Activated CD8-positive, alpha-beta memory T cell treated with anti-CD3 and anti-CD28 coated beads, Interleukin-2, amount 50 U/mL, for 48 hours (primary cell): ENCODE results near the gene SLC38A10.
"Not testable (repeated sequence)": the region's sequence is repeated elsewhere in the genome, so short reads cannot be mapped to it uniquely, and the experiment has no call there.

Experiments used
- DNase-seq: peaks from one replicate; pipeline ENCODE4 v3.0.0-alpha.2; 2020

The SLC38A10 gene

DNA sequence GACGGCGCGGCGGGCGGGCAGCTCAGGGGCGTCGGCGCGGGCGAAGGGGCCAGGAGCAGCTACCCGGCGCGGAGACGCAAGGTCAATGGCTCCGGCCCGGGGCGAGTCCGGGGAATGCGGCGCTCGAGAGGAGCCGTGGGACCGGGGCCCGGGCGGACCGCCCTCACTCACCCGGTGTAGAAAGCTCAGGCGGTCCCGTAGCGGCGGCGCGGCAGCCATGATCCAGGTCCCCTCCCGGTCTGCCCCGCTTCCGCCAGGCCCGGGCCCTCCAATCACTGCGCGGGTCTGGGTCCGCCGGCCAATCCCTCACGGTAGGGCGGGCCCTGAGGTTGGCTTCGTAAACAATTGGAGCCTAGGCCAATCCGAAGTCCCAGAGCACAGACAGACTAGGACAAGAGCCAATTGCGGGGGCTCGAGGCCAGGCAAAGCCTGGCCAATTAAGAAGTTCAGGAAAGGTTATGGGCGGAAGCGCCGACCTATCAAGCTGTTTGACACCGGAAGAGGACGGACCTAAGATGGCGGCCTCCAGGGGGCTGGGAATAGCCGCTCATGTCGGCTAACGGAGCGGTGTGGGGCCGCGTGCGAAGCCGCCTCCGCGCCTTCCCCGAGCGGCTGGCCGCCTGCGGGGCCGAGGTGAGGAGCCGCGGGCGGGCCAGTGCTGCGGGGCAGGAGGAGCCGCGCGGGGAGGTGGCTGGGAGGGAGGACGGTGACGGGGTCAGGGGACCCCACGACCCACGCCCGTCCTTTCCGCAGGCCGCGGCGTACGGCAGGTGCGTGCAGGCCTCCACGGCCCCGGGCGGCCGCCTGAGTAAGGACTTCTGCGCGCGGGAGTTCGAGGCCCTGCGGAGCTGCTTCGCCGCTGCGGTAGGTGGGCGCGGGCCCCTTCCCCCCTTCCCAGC lies 56.0 kb downstream of the SLC38A10 start, which contains the start of the genes NDUFAF8 and TEPSIN:
TSS of gene NDUFAF8 (plus strand) at position 504 of the 899 bp plus-strand sequence. CDS start at position 550, 46 bp downstream.
TSS of gene TEPSIN (minus strand) at position 241 of the 899 bp plus-strand sequence. CDS start at position 219, 22 bp downstream.
- peak; percentile 94 for DNase-seq

DNA sequence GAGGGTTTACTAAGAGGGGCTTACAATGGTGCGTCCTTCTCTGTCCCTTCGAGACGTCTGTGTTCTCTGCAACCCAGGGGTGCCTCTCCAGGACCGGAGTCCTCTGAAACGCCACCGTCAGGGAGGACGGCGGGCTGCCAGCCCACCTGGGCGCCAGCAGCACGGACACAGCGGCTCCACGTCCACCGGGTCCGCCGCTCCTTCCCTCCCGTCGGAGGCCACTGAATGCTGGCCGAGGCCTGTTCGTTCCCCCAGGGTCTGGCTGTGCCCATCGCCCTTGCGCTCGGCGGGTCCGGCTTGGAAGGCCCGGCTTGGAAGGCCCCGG lies 56.7 kb downstream of the SLC38A10 start:
- DNase-seq = no peak

DNA sequence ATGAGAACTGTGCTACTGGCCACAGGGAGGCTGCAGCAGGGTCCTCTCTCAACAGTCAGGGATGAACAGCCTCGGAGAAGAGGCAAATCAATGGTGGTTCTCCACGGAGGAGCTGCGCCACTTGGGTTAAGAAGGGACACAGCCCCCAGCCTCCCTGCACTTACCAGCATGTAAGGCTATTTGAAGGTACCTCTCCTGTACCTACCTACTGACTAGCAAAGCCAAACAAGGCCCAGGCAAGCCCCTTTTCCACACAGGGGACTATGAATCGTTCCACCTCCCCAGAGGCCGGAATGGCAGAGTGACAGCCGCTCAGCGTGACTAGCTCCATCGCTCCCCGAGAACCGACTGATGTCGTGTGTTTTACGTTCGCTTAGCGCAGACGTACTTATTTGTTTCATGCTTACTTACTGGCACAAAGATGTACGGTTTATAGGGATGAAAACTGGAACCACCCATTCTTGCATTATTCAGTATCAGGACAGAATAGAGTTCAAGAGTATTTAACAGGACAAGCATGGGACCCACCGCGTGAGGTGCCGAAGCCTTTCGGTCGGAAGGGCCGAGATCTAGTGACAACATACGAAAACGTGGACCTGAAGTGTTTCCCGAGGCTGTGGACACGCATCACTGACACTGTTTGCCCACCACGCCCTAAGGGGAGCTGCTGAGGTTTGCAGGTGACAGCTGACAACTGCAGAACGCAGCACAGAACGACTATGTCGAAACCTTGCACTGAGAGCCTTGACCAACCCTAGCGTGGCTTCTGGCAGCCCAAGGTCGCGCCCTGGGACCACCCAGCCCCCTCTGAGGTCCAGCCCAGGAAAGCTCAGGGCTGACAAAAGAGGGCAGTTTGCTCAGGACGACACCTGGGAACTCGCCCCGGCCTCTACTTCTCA lies 57.3 kb downstream of the SLC38A10 start:
- no peak for DNase-seq

DNA sequence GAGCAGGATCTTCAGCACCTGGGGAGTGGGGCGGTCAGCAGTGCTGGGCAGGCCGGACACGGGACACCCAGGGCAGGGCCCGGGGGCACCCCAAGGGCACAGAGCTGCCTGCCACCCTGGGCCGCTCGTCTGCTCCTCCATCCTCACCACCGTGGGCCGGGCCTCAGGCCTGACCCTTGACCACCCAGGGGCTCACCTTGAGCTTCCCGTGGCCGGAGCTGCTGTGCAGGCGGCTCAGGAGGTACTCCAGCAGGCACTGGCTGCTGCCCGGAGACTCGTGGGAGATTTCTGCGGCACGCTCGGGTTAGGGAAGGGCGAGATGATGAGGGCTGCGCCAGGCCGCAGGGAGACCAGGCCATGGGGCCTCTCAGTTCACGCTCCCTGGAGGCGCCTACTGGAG lies 58.3 kb downstream of the SLC38A10 start:
- DNase-seq = no peak

DNA sequence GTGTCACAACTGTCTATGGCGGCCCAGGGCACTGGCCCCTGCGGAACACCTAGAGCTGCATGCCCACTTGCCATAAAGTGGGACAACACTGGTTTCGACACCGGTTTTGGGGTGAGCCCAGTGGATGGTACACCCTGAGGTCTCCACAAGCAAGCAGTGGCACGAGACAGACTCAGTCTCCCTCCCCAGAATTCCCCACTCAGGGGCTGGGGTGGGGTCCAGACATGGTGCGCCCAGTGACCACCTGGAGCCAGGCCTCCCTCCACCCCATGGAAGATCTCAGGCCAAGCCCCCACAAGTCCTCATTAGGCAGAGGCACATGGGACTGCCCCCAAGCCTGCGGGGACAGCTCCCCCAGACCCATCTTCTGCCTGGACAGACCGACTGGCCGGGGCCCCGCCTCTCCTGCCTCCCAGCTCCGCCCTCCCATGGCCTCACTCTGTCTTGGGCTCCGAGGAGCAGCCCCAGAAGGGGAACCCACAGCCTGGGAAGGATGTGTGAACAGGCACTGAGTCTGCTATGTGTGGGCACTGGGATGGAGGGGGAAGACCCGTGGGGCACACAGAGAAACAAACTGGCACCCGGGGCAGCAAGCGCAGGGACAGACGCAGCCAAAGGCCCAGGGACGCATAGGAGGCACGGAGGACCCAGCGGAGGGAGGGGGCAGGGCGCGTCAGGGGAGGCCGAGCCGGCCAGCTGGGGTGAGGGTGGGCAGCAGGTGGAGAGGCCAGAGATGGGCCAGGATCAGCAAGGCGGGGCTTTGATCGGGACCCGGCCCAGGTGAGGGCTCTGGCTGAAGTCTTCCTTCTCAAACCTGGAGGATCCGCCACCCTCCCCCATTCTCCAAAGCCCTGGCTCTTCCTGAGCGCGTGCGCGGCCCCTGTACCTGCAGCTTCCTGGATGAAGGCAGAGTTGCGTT lies 59.0 kb downstream of the SLC38A10 start:
- no peak for DNase-seq

DNA sequence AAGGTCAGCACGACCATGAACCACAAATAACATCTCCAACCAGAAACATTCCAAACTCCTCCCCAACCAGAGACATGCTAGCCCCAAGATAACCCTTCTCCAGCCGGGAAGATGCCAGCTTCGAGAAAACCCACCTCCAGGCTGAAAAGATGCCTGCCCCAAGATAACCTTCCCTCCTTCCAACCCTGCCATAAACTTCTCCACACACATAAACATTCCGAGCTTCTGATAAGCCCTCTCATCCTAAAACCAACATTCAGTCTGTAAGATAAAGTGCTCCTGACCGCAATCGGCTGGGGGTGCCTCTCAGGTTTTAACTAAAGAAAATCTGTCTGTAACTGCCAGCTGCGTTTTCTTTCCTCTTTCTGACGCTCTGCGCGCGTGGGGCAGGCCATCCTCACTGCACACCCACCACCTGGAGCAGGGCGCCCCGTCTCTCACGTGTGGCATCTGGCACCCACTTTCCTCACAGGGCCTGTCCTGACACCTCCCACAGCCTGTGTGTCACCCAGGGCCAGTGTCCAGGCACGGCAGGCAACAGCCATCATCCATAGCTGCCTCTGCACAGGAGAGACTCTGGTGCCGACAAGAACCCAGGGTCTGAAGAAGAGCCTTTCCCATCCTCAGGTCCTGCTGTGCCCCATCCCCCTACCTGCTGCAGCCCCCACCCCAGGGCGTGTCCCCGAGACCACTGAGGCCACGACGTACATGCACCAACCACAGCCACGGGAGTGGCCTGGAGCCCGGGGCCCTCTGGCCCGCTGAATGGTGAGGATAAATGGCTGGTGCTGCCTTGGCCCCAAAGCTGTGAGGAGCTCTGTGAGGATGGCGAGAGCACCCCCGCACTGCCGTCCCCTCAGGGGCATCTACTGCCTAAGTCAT lies 59.9 kb downstream of the SLC38A10 start:
- no peak for DNase-seq

DNA sequence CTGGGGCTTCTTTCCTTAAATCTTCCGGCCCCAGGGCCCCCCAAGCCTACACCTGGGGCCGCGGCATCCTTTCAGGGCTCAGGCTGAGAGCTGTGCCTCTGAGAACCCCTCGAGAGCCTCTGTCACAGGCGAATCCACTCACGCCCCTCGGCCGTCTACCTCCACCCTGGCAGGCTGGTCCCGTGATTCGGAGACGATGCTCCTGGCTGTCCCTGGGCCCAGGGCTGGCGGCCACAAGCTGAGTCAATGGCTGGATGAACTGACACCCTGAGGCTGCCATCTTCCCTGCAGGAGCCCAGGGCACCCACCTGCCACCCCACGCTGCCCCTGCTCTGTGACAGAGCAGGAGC lies 60.6 kb downstream of the SLC38A10 start:
- DNase-seq = no peak

DNA sequence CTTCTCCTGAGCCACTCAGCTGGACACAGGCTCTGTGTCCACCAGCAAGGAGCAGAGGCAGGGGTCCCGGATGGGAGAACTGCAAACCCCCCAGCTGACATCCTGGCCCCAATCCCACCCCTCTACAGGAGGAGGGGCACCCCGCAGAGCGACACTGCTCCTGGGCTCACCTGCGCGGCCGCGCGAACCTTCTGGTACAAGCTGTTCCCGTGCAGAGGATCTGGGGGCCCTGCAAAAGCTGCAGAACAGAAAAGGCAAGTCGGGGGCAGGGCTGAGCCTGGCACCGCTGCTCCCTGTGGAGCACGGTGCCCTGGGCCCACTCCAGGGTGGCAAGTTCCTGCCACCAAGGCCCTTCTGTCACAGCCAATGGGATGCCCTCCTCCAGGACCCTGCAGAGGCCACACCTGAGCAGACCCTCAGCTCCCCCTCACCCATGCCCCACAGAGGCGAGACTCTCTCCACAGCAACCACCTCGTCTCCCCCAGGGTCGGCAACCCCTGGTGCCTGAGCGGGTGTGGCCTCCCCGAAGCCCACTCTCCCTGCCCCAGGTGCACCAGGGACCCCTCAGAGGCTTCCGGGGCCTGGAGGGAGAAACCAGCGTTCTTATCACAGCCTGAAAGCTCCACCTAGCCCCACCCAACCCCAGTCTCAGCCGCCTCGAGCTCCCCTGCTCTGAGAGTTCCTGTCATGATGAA lies 61.1 kb downstream of the SLC38A10 start:
- no peak for DNase-seq

DNA sequence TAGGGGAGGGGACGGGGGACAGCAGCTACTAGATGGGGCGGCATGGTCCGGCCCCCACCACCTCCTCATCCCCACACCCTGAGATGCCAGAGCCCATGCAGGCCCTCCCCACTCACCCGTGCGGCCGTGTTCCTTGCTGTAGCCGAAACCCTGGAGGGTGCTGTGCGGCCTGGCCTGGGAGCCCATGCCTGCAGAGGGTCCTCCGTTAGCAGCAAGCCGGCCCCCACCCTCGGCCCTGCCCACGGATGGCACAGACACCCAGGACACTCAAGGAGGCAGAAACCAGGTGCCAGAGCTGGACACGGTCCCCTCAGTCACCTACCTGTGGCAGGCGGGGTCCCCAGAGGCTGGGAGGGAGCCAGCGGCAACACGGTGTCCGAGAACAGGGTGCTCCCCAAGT lies 61.8 kb downstream of the SLC38A10 start:
- no peak for DNase-seq

DNA sequence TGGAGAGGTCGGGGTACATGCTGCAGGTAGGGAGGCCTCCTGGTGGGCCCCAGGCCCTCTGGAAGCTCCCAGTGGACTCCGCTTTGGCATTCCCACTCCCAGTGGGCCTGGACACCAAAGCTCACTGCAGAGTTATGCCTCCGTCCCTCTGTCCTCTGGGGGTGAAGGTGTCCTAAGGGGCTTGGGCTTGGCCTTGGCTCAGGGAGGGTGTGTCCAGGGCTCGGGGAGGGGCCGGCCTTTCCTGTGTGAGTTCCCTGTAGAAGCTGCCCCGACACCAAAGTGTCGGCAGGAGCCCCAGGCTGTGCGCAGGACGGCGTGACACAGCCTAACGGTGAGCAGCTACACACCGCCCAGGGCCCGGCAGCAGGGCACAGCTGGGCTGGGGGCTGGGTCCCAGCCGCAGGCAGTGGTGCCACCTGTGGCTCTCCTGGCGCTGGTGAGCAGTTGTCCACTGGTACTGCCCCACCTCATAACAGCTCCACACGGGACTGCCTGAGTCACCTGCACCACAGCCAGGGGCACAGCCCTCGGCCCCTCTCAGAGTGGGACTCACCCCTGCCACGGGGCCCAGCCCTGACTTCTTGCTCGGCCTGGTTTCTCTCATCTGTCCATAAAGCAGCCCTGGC lies 62.4 kb downstream of the SLC38A10 start:
- no peak for DNase-seq

DNA sequence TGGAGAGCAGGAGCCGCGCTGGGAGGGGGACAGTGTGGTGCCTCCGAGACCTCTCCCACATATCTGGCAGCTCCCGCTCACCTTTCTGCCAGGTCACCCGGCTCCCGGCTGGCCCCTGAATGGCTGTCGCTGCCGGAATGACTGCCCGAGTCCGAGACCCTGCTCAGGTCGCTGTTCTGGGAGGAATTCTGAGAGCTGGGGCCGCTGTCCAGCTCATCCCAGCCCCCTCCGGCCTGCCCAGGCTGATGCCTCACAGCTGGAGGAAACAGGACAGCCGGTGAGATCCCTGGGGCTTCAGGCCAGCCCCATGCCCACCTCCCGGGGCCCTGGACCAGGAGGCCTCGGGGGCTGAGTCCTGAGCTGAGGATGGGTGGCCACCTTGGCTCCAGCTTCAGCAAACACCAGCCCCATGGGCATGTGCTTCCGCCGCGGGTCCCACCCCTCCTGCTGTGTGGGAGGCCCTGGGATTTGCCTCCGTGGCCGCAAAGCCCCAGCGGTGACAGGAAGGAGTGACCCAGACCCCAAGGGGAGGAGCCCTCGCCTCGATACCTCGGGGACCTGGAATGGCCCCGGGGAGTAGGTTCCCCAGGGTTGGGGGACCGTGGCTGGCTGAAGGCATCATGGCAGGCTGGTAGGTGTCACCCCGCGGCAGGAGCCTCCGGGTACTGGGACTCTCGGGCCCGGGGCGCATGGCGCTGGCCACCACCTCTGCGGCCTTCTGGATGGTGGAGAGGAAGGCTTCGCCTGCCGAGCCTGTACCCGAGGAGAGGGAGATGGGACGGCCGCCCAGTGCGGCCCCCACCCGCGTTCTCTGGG lies 63.1 kb downstream of the SLC38A10 start:
- no peak for DNase-seq

DNA sequence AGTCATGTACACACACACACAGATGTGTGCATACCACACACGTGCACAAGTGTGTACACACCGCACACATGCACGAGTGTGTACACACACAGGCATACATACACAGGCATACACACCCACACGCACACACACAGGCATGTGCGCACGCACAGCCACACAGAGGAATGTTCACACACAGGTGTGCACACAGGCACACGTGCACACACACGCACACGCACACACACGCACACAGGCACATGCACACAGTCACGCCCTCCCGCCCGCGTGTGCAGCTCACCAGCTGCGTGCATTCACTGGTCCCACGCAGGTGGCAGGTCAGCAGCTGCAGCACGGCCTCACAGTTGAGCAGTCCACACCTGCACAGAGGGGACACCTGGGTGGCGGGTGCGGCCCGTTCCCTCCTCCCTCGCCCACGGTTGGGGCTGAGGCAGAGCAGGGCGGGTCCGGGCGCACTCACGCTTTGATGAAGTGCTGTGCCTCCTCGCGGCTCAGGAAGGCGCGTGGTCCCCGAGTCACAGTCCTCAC lies 63.9 kb downstream of the SLC38A10 start:
- DNase-seq = no peak

DNA sequence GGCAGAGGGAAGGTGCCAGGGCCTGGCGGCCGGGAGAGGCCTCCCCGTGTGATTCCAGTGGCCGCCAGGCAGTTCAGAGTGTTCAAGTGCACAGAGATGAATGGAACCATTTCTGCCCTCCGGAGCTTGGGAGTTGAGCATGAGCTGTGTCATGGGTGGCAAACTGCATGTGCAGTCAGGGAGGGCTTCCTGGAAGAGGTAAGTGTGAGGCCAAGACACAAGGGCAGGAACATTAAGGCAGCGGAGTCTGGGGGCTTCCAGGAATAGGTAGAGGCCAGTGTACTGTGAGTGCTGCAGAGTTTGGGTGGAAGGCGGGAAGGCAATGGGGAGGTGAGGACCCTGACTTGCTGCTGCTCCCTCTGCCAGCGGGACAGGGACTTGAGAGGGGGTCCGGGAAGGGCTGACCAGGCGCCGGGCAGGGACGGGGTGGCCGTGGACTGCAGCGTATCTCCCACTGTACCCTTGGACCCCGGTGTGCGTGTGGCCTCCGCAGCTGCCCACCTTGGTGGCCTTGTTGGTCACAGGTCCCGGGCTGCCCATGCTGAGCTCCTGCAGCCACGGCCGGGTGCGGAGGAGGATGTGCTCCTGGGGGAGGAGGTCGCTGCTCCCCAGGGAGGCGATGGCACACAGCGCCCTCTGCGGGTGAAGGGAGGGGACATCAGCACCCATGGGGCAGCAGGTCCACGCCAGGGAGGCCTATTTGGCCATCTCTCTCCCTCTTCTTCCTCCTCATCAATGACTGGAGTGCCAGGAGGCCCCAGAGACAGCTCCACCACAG lies 64.9 kb downstream of the SLC38A10 start:
- no peak for DNase-seq

DNA sequence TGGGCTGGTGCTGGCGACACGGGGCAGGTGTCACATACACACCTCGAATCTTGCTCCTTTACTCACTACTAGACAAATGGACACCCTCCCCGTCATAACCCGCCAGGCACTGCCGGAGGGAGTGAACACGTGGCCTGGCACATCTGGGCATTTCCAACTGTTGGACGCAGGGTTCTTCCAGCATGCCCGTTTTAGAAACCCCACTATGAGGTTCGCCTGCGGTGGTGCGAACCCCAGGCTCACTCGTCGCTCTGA lies 65.5 kb downstream of the SLC38A10 start:
- DNase-seq = no peak

DNA sequence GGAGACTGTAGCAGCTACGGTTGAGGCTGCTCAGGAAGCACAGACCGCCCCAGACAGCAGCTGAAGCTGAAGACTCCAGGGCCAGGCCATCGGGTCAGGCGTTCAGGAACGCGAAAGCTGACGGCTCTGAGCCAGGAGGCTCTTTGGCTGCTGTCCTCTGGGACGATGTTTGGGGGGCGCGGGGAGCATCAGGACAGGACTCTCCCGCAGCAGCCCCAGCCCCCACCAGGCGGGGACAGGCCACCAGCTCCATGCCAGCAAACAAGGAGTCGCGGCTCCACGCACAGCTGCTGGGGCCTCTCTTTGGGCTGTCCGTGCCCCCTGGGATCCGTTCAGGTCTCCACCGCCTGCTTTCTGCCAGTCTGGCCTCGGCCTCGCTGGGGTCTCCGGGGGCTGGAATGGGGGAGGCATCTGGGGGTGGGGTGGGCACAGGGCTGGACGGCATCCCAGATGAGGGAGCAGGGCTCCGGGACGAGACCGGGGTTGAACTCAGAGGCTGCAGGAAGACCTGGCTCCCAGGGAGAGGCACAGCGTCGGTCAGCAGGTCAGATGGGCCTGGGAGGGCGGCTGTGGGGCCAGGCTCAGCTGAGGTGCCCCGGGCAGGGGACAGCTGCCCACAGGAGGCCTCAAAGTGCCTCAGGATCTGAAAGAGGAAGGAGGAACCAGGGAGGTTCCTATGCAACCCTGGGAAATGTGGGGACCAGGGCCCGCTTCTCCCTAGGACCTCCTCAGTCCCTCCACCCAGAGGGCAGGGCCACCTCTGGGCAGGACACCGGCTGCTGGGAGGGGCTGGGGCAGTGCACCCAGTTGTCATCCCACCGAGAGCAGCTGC lies 66.1 kb downstream of the SLC38A10 start:
- DNase-seq = no peak

DNA sequence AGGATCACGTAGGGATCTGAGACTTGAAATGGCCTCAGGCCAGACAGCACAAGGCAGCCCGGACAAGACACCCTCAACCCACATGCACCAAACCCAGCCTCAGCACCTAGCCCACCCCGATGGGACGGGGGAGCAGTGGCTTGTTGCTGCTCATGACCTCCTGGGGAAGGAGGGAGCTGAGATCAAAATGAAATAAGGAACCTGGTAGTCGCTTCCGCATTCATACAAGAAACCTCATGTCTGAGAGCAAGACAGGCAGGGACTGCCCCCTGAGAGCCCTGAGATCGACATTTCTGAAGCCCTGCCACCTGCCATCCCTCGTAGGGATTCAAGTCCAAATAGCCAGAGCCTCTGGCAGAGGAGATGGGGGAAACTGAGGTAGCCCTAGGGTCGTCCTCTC lies 66.7 kb downstream of the SLC38A10 start:
- no peak for DNase-seq

DNA sequence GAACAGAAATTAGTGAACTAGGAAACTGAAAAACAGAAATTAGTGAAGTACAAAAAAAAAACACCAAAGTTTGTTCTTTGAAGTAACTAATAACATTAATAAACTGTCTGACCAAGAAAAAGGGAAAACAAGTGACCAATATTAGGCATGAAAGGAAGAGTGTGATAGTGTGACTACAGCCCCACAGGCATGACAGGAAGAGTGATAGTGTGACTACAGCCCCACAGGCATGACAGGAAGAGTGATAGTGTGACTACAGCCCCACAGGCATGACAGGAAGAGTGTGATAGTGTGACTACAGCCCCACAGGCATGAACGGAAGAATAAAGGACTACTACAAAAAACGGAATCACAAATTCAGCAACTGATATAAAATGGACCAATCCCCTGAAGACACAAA lies 67.5 kb downstream of the SLC38A10 start:
- not testable (repeated sequence) for DNase-seq

DNA sequence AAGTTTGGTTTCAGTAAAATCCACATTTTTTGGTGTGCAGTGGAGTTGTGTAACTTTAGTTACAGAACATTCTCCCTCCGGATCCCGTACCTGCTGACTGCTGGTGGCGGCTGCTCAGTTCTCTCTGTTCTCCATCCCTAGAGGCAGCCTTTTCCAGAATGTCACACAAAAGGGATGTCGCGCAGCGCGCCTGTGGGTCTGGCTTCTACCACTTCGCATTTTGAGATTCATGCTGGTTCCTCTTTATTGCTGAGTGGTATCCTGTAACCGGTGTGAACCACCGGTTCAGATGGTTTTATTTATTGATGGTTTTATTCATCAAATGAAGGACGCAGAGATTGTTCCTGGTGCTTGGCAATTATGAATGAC lies 71.4 kb downstream of the SLC38A10 start:
- no peak for DNase-seq
